ENCODE measurements around the gene RBM18. TPM values are rescaled to one million over a fixed set of nuclear protein-coding genes. Genes with fewer than 3 reads are reported as not detected.

Gene RBM18
- total RNA-seq, 1 experiment from 2014 or later, result 32.5 TPM

DNA sequence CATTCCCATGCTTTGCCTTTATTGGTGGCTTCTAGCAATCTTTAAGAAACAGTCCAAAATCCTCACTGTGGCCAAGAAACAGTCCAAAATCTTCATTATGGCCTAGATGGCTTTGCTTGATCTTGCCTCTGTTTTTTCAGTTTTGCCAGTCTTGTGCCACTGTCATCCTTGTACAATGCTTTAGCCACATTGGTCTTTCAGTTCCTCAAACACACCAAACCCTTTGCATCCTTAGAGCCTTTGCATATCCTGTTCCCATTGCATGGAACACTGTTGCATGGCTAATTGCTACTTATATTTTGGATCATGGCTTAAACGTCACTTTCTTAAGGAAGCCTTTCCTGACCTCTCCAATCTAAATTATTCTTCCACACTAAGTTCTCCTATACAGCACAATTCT is 22.1 kb upstream of the RBM18 start:
- ChIA-PET CTCF (no interaction called here), POLR2A (no interaction called here), RAD21 (ENCODE audit: low non-redundant PET in 1 of 2, low total read pairs in 2 of 2, uncharacterized antibody in 2 of 2, unreplicated experiment in 2 of 2) (no interaction called here)
- no peak overlapping the region for H3K9ac ChIP-seq (ENCODE audit: low read length)
- no peak for DNase-seq (ENCODE audit: low read depth, low spot score)
- H3K36me3 ChIP-seq (ENCODE audit: control insufficient read depth in 1 of 2, insufficient read depth in 2 of 2, low read length in 2 of 2), result peaks cover 29 to 34% of the 10 kb centered on the region in 2 experiments
- BruUV-seq (replicated peaks), result no TSS peak
- H2AFZ ChIP-seq (ENCODE audit: low read depth, low read length, poor library complexity, severe bottlenecking), result no peak overlapping the region
- no peaks in the 10 kb centered on the region for H3K9me3 ChIP-seq (ENCODE audit: control insufficient read depth in 1 of 2, insufficient read depth in 1 of 2, low read depth in 1 of 2, low read length in 2 of 2)
- no peaks in the 10 kb centered on the region for H3K27me3 ChIP-seq (ENCODE audit: insufficient read depth, low read length)
- ATAC-seq, result no peak
- peaks cover 51% of the 10 kb centered on the region for H3K79me2 ChIP-seq (ENCODE audit: insufficient read depth, low read length)
- no peaks in the 10 kb centered on the region for H3K9me2 ChIP-seq (ENCODE audit: insufficient read depth)
- H4K20me1 ChIP-seq (ENCODE audit: insufficient read depth), result no peaks in the 10 kb centered on the region
- TF ChIP-seq CEBPB (IDR thresholded peaks at IDR 0.05; ENCODE audit: low read depth) (no peak), ZNF274 (IDR thresholded peaks at IDR 0.05; ENCODE audit: low read depth, low read length) (no peak), EZH2 (IDR thresholded peaks at IDR 0.05) (no peak), POLR2A (IDR thresholded peaks at IDR 0.05; ENCODE audit: borderline replicate concordance, extremely low read depth, insufficient read depth, insufficient read length) (no peak), REST (IDR thresholded peaks at IDR 0.05; ENCODE audit: low read depth) (no peak), CBX3 (IDR thresholded peaks at IDR 0.05; ENCODE audit: low read depth) (no peak), YY1 (IDR thresholded peaks at IDR 0.05; ENCODE audit: extremely low read depth, insufficient replicate concordance, low read depth, low read length) (no peak), ELF1 (IDR thresholded peaks at IDR 0.05; ENCODE audit: borderline replicate concordance, low read depth) (no peak), EGR1 (IDR thresholded peaks at IDR 0.05; ENCODE audit: low read depth) (no peak), POLR2AphosphoS5 (IDR thresholded peaks at IDR 0.05; ENCODE audit: low read depth, low read length) (no peak), ZFX (IDR thresholded peaks at IDR 0.05) (no peak), FOSL1 (IDR thresholded peaks at IDR 0.05; ENCODE audit: low read depth) (no peak)
- TF ChIP-seq, protein P1, sequence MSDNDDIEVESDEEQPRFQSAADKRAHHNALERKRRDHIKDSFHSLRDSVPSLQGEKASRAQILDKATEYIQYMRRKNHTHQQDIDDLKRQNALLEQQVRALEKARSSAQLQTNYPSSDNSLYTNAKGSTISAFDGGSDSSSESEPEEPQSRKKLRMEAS (IDR thresholded peaks at IDR 0.05), result no peak
- H3K4me2 ChIP-seq (ENCODE audit: low read length), result no peak overlapping the region
- no peak overlapping the region for H3K4me3 ChIP-seq (replicated peaks in 1 of 2; ENCODE audit: low read depth in 1 of 2, low read length in 2 of 2)
- intact Hi-C loops (cut with micrococcal nuclease), result no loop called here
- no peaks in the 10 kb centered on the region for H3K4me1 ChIP-seq (ENCODE audit: control insufficient read depth in 1 of 2, insufficient read depth in 2 of 2, low read length in 2 of 2)
- no peak overlapping the region for H3K27ac ChIP-seq (ENCODE audit: low read depth, low read length)

All from HCT116 (cell line).